Activated CD8-positive, alpha-beta memory T cell treated with anti-CD3 and anti-CD28 coated beads for 1 hour (primary cell): ENCODE measurements around the gene SPRING1.

Source experiments
- DNase-seq, 2 donors: peaks; one replicate each; pipeline ENCODE4 v3.0.0-alpha.2; 2020; ENCODE audit warnings: low read depth in 1 of 2; ENCODE audit errors: extremely low read depth in 1 of 2

Gene SPRING1

DNA sequence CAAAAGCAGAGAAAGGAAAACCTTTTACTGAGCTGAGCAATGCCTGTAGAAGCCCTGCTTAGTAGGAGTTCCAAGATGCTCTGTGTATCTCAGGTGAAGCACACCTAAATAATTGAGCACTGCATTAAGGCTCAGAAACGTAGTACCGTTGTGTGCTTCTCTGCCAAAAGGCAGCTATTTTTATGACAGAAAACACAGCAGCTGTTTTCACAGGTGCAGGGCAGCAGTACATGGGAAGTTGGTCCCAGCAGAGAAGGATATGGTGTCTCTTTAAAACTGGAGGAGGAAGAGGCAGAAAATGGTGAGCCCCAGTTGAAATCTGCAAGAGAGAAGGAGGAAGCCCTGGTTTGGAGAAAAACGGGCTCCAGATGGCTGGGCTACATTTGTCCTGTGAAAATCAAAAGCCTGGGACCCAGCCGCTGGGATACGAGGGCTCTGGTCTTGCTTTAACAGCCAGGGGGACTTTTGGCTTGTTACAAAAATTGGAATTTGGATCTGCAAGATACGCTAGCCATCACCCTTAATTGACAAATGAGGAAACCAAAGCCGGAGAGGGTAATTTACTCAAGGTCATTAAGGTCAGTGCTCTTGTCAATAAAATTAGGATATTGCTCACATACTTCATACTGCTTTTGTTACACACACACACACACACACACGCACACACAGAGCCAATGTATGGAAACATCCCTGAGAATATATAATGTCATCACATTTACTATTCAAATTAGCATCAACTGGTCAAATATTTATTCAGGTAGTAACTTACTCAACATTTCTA lies 27.3 kb downstream of the SPRING1 start:
- DNase-seq: no peak

GRCh38 chr12:116709768-116710167 lies 28.1 kb downstream of the SPRING1 start:
- no peak for DNase-seq

DNA sequence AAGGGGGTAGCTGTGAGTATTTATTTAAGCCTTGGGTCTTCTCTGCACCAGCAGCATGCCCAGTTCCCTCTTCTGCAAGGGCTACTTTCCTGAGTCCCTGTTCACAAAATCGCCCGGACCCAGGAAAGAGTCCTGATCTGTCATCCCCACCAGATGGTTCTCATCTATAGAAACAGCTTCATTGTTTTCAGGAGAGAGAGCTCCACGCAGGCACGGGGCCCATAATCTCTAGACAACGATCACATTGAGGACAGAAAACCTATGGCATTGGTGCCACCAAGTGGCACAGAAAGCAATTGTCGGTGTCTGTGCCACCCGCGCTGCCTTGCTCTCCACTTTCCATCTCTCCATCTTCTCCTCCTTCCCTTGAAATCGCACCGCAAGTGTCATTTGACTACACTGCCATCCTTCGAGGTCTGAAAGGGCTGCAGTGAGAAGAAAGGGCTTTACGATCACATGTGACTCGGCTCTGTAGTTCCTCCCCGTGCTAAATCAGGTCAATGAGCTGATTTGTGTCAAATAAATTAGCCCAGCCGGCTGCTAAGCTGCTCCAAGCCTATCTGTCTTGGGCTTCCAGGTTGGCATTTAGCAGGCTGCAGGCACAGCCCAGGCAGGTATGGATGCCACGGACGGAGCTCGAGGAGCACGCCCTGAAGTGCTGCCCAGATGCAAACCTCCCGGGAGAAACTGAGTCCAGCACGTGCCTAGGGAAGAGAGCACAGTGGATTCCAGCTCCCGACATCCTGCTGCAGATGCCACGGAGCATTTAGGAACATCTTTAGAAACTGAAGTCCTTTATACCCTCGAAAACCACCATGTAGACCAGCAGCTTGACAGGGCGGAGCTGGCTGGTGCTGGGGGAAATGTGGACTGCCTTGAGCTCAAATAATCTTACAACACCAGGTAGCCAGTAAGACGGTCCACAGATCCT lies 28.8 kb downstream of the SPRING1 start:
- peak; percentile 12 to 14 for DNase-seq

DNA sequence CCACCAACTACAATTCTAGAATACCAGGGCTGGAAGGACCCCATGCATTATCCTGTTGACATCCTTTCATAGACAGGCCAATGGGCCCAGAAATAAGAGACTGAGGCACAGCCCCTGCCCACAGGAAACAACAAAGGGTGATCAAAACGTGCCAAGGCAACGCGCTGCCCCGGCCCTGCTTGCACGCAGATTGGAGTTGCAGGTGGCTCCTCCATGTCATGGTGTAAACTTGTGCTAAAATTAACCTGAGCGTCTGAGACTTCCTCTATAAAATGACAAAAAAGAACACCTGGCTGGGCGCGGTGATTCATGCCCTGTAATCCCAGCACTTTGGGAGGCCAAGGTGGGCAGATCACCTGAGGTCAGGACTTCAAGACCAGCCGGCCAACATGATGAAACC lies 30.1 kb downstream of the SPRING1 start:
- no peak for DNase-seq

DNA sequence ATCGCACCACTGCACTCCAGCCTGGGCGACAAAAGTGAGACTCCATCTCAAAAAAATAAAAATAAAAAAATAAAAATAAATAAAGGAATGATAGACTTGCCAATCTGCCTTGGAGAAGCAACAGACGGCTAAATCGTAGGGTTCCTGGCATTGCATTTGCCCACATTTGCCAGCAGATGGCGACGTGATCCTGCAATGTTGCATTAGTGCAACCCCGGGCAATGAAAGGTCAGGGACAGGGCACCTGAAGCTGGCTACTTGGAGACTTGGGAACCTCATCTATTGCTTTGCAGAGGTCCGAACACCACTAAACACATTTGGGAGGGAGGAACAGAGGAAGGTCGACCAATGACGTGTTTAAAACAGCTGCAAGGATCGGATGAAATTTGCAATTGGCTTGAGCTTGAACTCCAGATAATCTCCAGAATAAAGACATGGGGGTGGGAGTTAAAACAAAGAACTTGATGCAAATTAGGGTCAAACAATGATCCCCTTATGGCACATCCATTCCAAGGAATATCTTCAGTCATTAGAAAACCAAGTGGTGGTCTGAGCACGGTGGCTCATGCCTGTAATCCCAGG lies 34.6 kb downstream of the SPRING1 start:
- DNase-seq: peak; percentile 4 to 54

GRCh38 chr12:116701432-116701831 lies 36.4 kb downstream of the SPRING1 start:
- DNase-seq: no peak

- no peak for DNase-seq
Measured at GRCh38 chr12:116700066-116700465, 37.8 kb downstream of the SPRING1 start.

- DNase-seq: no peak
Measured at GRCh38 chr12:116698554-116699075, 39.3 kb downstream of the SPRING1 start.

DNA sequence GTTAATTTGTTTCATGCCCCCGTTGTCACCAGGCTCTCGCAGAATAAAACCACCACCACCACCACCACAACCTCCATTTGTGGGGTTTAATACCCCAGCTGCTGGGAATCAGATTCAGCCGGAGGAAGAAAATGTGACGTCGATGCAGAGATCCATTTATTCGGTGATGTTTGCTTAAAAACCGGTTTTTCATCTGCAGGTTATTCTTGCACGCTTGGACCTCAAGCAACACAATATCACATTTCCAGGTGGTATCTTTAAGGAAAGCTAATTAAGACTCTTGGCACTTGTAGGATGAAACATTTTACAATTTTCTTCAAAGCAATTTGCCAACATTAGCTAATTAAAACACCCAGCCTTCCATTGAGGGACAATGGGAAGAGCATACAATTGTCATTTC lies 39.8 kb downstream of the SPRING1 start:
- no peak for DNase-seq

DNA sequence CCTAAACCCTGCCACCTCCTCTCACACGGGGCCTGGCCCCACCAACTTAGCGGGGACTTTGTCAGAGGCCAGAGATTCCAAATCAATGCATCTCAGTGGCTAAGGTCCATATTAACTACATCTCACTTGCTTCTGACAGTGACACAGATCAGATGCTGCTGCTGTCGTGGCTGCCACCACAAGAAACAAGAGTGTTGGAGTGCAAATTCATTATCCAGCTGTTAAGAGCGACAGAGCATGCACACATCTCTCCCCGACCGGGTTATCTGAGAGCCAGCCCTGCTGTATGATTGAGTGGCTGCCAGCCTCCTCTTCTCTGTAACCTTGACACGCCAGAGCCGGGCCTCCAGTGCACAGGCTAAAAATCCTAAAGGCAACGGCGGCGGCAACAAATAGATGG lies 40.2 kb downstream of the SPRING1 start:
- DNase-seq: no peak

DNA sequence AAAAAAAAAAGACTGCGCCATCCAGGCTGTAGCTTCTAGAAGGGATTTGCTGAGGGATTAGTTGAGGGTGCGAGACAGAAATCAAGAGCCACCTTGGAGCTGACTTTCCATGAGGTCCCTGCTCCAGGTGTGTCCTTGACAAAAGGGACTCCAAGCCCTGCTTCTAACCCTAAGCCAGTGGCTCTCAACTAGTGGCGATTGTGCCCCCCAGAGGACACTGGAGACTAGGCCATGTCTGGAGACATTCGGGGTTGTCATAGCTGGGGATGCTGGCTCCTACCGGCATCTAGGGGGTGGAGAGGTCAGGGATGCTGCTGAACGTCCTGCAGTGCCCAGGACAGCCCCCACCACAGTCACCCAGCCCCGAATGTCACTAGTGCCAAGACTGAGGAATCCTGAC lies 40.6 kb downstream of the SPRING1 start:
- DNase-seq: no peak

GRCh38 chr12:116695464-116695725 lies 42.5 kb downstream of the SPRING1 start:
- DNase-seq: no peak

GRCh38 chr12:116694653-116695463 lies 43.0 kb downstream of the SPRING1 start:
- DNase-seq: no peak

DNA sequence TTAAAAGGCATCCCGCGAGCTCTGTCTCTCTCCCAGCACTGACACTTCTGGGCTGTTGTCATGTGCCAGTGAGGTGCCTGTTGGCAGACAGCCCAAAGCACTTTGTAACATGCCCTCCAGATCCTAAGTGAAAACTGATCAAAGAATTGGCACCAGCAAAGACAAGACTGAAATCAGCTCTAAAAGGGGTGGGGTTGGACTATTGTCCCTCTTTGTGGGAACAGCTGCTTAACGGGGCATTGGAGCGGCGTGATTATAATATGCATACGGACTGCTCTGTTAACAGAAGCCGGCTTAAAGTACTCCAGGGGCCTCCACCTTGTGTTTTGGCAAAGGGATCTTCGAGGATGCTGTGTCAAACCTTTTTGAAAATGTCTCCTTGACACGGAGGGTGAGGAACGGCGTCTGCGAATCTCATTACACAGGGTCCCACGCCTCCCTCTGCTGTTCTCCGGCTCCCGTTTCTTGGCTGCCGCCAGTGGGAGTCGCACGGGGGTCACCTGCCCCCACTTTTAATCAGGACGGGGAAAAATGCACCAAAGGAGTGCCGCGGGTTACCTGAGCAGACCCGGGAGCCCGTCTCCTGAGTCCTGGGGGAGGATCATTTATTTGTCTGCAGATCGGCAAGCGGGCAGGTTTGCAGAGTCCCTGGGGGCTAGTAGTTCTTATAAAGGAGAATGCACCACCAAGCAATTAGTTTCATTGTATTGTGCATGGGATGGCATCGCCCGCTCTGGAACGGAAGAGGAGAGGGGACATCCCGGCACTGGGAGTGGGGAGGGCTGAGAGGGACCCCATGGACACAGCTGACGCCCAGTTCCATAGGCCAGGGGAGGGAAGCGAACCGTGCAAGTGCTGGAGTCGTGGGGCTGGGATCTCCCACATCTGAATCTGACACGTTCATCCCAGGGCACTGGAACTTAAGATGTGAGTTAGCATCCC lies 44.3 kb downstream of the SPRING1 start:
- no peak for DNase-seq

- no peak for DNase-seq
Measured at GRCh38 chr12:116692605-116693004, 45.3 kb downstream of the SPRING1 start.

DNA sequence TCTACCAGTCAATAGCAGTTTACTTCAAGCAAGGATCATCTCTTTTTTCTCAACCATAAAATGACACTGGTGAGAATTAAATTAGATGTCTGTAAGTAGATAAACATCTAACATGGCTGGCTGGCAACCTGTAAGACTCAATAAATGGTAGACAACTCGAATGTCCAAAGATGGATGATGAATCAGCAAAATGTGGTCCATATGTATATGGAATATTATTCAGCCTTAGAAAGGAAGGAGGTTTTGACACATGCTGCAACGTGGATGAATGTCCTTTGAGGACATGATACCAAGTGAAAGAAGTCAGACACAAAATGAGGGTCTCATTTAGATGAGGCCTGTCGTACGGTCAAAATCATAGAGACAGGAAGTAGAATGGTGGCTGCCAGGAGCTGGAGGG lies 46.2 kb downstream of the SPRING1 start:
- DNase-seq: no peak

GRCh38 chr12:116691205-116691604 lies 46.7 kb downstream of the SPRING1 start:
- no peak for DNase-seq

DNA sequence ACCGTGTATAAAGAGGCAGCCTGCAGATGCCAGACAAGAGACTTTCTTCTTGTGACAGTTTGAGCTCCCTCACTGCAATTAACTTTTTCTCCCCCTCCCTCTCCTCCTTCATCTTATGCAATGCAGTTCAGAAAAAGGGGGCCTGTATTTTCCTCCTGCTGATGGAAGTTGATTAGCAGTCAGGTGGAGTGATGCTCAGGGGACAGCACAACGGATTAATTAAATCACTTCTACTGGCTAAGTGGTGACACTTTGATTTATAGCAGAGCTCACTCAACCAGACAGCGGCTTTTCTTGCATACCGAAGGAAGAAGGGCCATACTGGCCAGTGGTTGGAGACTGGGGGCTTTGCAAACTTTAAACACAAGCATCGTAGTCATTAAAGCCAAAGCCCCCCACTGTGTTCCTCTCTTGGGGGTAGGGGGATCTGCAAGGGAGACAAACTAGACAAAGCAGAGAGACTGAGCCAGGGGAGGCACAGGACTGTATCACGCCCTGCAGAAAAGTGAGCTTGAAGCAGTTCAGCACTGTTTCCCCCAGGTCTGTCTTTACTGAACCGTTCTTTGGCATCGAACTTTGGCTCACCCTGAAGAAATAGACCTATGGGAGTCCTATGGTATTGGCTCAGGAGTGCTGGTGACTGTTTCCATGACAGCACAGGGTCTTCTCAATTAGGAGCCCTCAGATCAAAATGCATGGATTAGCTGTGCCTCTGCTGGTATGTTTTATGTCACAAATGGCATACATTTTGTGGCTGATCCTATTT lies 47.7 kb downstream of the SPRING1 start:
- DNase-seq: no peak

GRCh38 chr12:116689521-116689920 lies 48.3 kb downstream of the SPRING1 start:
- DNase-seq: no peak
